Measurements from ENCODE around the gene LMNTD1. TPM values are rescaled to one million over a fixed set of nuclear protein-coding genes. Genes with fewer than 3 reads are reported as not detected.

Gene LMNTD1
- total RNA-seq, 2 experiments from 2014 or later: not detected

DNA sequence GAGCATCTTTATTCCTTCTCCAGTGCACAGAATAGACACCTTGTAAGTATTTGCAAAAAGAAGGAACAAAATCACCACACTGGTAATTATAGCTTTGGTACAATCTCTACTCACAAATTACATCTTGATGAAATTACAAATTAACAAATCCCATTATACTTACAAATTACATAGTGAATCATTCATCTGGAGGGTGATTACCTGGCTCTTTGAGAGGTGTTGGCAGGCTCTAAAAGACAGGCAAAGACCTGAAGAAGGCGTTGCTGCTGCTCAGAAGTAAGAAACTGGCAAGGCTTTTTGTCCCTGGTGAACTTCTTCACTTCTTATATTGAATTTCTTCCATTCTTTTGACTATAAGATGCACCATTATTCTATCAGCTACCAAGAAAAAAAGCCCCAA, 21.7 kb upstream of the LMNTD1 start:
- intact Hi-C loops (cut with micrococcal nuclease; ENCODE audit: unreplicated experiment): no loop called here
- no peak overlapping the region for H3K27ac ChIP-seq (ENCODE audit: low read depth, low read length, poor library complexity, severe bottlenecking)
- CTCF ChIA-PET (ENCODE audit: unreplicated experiment): no interaction called here
- no peaks in the 10 kb centered on the region for H3K4me1 ChIP-seq (ENCODE audit: insufficient read depth, low read length, poor library complexity, severe bottlenecking)
- BruUV-seq (replicated peaks): no TSS peak
- H3K36me3 ChIP-seq (ENCODE audit: insufficient read depth, low read length): no peaks in the 10 kb centered on the region
- no peaks in the 10 kb centered on the region for H3K9me3 ChIP-seq (ENCODE audit: low read length)
- no peaks in the 10 kb centered on the region for H3K9me2 ChIP-seq (ENCODE audit: insufficient read depth, low read length)
- TF ChIP-seq EZH2phosphoT487 (IDR thresholded peaks at IDR 0.05; ENCODE audit: borderline replicate concordance, low read depth, low read length): no peak
- no peak for TF ChIP-seq CTCF (conservative IDR thresholded peaks at IDR 0.05; ENCODE audit: low read length)
- no peak overlapping the region for H3K4me3 ChIP-seq (ENCODE audit: low read depth, low read length, poor library complexity, severe bottlenecking)
- no peaks in the 10 kb centered on the region for H3K79me2 ChIP-seq (ENCODE audit: insufficient read depth, low read depth, low read length)
- no peak for DNase-seq (ENCODE audit: low spot score)
- H4K20me1 ChIP-seq (ENCODE audit: insufficient read depth, low read length): no peaks in the 10 kb centered on the region
- H3K4me2 ChIP-seq (ENCODE audit: low read length): no peak overlapping the region
- no peak overlapping the region for H2AFZ ChIP-seq (ENCODE audit: low read length)
- POLR2A ChIA-PET: no interaction called here

DNA sequence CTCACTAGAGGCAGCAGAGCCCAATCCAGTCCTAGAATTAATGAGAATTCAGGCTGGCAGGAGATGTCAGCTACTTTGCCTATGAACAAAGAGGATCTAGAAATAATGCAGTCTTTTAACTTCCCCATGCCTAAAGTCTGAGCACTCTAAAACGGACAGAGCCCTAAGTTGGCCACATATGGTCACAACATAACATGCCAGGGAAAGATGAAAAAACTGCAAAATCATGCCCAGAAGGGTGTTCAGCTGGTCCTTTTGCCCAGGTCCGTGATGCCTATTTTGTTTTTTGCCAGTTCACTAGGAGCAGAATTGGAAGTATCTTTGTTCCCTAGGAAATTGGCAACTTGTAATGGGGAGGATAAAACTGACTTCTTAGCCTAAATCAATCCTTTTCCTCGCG, 20.3 kb upstream of the LMNTD1 start:
- H3K4me3 ChIP-seq (ENCODE audit: low read depth, low read length, poor library complexity, severe bottlenecking): no peak overlapping the region
- no peaks in the 10 kb centered on the region for H3K36me3 ChIP-seq (ENCODE audit: insufficient read depth, low read length)
- no peak overlapping the region for H3K4me2 ChIP-seq (ENCODE audit: low read length)
- ChIA-PET CTCF (ENCODE audit: unreplicated experiment) (no interaction called here), POLR2A (no interaction called here)
- no peak for DNase-seq (ENCODE audit: low spot score)
- H3K4me1 ChIP-seq (ENCODE audit: insufficient read depth, low read length, poor library complexity, severe bottlenecking): no peaks in the 10 kb centered on the region
- no peak overlapping the region for H2AFZ ChIP-seq (ENCODE audit: low read length)
- TF ChIP-seq EZH2phosphoT487 (IDR thresholded peaks at IDR 0.05; ENCODE audit: borderline replicate concordance, low read depth, low read length) (no peak), CTCF (conservative IDR thresholded peaks at IDR 0.05; ENCODE audit: low read length) (no peak)
- H3K79me2 ChIP-seq (ENCODE audit: insufficient read depth, low read depth, low read length): no peaks in the 10 kb centered on the region
- intact Hi-C loops (cut with micrococcal nuclease; ENCODE audit: unreplicated experiment): no loop called here
- no peaks in the 10 kb centered on the region for H4K20me1 ChIP-seq (ENCODE audit: insufficient read depth, low read length)
- H3K27ac ChIP-seq (ENCODE audit: low read depth, low read length, poor library complexity, severe bottlenecking): no peak overlapping the region
- H3K9me2 ChIP-seq (ENCODE audit: insufficient read depth, low read length): no peaks in the 10 kb centered on the region
- no peaks in the 10 kb centered on the region for H3K9me3 ChIP-seq (ENCODE audit: low read length)
- BruUV-seq (replicated peaks): no TSS peak

GRCh38 chr12:25570418-25570817, 17.3 kb upstream of the LMNTD1 start:
- ChIA-PET CTCF (ENCODE audit: unreplicated experiment) (no interaction called here), POLR2A (no interaction called here)
- BruUV-seq (replicated peaks): no TSS peak
- DNase-seq (ENCODE audit: low spot score): no peak
- intact Hi-C loops (cut with micrococcal nuclease; ENCODE audit: unreplicated experiment): no loop called here
- no peak overlapping the region for H3K27ac ChIP-seq (ENCODE audit: low read depth, low read length, poor library complexity, severe bottlenecking)
- H2AFZ ChIP-seq (ENCODE audit: low read length): no peak overlapping the region
- H3K36me3 ChIP-seq (ENCODE audit: insufficient read depth, low read length): no peaks in the 10 kb centered on the region
- H3K4me3 ChIP-seq (ENCODE audit: low read depth, low read length, poor library complexity, severe bottlenecking): no peak overlapping the region
- H3K4me2 ChIP-seq (ENCODE audit: low read length): no peak overlapping the region
- H3K79me2 ChIP-seq (ENCODE audit: insufficient read depth, low read depth, low read length): no peaks in the 10 kb centered on the region
- no peaks in the 10 kb centered on the region for H3K9me3 ChIP-seq (ENCODE audit: low read length)
- H3K9me2 ChIP-seq (ENCODE audit: insufficient read depth, low read length): no peaks in the 10 kb centered on the region
- no peaks in the 10 kb centered on the region for H3K4me1 ChIP-seq (ENCODE audit: insufficient read depth, low read length, poor library complexity, severe bottlenecking)
- no peak for TF ChIP-seq EZH2phosphoT487 (IDR thresholded peaks at IDR 0.05; ENCODE audit: borderline replicate concordance, low read depth, low read length)
- TF ChIP-seq CTCF (conservative IDR thresholded peaks at IDR 0.05; ENCODE audit: low read length): no peak
- H4K20me1 ChIP-seq (ENCODE audit: insufficient read depth, low read length): no peaks in the 10 kb centered on the region
